ENCODE data around the gene TMEM260.

TMEM260 gene

DNA sequence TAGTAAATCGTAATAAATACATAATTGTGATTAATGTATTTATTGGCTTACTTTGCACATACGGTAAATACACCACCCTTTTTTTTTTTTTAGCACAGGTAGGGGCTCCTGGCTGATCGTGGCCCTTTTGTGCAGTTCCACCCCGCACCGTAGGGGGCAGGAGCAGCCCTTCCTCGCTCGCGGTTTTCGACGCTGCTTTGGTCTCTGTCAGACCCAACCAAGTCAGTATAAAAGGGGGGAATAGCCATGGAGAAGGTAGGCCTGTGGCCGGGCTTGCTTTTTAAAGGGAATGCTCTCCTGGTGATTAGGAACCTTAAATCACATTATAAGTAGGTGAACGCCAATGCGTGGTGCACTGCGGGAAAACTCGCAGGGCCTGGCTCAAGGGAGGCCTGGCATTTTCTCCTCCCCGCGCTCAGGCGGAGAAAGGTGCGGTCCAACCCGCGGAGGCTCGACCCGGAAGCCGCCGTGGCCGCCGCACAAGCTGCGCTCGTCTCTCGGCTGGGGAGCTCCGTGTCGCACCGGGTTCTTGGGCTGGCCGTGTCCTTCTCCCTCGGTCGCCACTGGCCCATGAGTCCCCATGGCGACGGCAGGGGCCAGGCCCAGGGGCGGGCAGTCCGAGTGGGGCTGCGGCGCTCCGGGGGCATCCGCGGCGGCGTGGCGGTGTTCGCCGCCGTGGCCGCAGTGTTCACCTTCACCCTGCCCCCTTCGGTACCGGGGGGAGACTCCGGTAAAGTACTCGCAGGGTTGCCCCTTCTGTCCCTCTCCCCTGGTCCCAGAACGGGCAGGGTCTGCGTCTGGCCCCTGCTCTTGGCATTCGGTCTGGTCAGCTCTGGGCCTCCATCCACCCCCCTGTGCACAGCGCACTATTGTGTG is at the start of gene TMEM260:
Gene TMEM260, plus strand, starts transcription at position 454 of the 876 bp plus-strand sequence. Its CDS starts 117 bp downstream, at position 571.
- peak; percentile 87 for DNase-seq

DNA sequence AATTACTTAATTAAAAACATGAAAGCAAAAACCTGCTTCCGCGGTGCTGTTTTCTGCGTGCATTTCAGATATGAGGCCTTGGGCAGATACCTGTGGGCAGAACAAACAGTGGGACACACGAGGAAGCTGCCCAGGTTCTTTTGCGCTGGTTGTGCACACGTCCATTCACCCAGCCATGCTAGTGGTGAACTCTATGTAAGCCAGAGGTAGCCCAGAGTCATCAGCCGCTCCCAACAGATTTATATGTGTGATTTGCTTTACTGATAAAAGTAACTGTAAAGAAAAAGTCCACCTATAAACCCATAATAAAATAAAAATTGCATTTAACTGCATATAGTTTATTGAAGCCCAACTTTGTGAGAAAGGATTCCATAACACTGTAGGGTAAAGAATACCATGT is 47.1 kb upstream of the TMEM260 start:
- no peak for DNase-seq

DNA sequence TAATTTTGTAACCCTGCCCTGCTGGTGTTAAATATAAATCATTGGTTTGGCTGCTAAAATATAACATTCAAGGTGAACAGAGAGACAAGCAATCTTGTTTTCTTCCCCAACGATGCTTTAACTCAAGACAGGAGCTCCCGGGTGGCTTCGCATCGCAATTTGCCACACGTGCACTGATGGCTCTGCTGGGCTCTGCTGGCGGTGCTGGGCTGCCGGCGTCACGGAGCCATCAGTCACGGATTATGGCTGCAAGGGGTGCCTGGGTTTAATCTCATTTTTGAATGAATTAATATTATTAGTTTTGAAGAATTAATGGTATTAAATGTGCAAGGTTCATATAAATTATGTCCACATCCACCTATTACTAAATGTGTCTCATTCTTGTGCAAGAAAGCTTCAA is 44.9 kb upstream of the TMEM260 start:
- no peak for DNase-seq

DNA sequence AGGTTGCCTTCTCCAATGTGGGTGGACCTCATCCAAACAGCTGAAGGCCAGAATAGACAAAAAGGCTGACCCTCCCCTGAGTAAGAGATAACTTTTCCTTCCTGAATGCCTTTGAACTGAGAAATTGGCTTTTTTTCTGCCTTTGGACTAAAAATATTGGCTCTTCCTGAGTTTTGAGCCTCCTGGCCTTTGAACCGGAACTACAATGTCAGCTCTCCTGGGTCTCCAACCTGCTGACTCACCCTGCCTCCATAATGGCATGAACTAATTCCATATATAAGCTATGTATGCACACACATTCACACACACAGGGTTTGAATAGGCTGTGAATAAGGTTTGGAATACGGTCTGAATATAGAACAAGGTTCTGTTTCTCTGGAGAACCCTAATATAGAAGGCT is 39.7 kb upstream of the TMEM260 start:
- DNase-seq = no peak

DNA sequence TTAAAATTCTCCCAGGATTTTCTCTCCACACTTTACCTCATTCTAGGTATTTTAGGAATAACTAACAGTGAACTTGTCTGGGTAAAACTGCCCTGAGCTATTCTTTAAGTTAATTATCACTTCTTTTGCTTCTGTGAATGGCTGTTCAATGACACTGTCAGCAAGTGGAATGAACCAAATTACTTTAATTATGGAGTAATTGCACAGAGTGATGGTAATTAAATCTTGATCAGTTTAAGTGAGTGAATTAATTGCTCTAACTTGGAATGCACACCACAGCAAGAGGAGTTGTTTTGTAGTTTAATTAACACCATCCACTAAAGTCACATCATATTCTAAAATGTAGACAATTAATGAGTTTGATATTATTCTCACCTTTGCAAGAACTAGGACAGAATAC is 36.2 kb upstream of the TMEM260 start:
- DNase-seq = no peak

DNA sequence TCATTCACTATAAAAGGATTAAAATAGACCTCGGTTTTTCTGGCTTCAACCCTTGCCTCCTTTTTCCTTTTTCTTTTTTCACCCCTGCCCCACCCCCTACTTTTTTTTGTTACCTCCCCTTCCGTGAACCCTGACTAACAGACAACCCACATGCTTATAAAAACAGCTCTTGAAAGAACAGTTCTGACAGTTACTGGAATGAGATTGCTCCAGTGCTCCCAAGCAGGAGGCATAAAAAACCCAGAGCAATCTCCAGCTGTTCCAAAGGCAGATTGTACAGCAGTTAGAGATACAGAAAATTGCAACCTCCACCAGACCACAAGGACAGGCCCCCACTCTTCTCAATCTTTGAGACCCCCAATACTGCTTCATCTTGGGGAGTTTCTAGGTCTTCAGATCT is 29.9 kb upstream of the TMEM260 start:
- no peak for DNase-seq

DNA sequence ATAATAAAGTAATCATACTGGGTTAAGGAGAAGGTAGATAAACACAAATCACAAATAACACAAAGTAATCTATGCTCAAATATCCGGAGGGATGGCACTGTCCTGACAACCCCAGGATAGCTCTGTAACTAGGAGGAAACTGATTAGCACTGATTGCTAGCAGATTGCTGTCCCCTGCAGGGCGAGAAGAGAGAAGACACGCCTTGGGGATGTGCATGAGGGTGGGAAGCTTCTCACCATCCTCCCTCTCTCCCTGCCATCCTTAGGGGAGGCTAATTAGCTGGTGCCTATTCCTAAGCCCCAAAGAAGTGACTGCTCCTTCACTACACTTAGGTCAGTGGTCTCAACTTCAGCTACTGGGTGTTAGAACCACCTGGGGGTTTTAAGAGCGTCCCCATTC is 27.0 kb upstream of the TMEM260 start:
- DNase-seq = no peak

DNA sequence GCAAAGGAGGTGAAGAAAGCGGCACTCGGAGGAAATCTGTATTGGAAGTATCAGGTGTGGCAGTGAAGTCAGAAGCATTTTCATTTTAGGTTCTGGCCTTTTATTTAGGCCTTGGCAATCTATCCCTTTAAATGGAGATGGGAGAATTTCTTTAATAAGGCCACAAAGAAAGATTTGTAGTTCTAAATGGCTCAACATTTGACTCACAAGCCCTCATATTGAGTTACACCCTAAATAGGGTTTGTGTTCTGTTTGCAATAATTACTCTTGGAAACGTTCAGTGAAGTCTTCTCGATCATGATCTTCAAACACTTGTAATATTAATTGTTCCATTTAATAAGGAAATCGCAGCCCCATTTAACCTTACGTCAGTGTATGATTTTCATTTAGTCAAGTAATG is 25.3 kb upstream of the TMEM260 start:
- no peak for DNase-seq

DNA sequence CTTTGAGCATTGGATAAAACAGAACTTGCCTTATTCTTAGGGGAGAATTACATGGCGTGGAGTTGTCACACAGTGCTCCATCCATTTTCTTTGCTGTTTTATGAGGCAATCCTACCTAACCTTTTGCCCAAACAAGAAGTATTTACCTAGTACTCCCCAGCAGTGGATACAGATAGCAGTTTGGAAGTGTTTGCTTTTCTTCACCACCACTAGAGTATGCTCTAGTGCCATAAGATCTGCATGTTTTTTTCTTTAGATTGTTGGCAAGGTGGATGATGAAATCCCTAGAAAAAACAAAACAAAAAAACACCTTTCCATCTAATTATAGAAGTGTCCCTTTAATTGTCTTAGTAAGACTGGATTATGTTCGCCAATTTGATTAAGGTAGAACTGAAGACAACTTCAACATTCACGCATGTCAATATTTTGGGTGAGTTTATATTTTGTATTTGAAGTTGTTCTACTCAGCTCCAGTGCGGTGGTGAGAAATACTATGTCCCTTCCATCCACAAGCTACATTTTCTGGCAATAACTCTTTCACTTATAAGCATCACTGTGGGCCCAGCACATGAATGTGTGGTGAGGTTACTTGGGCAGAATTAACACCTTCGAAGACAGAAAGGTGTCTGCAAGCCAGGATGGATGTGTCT is 23.6 kb upstream of the TMEM260 start:
- peak; percentile 25 for DNase-seq

DNA sequence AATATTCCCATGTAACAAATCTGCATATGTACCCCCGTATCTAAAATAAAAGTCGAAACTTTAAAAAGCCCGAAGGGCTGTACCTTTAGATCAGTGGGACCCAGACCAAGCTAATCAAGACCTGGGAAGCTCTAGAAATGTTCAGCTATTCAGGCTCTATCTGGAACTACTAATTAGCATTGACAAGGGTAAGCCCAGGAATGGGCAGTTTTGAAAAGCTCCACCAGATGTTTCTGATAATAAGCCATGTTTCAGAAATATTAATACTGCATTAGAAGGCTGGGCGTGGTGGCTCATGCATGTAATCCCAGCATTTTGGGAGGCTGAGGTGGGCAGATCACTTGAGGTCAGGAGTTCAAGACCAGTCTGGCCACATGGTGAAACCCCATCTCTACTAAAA is 20.4 kb upstream of the TMEM260 start:
- DNase-seq = no peak

DNA sequence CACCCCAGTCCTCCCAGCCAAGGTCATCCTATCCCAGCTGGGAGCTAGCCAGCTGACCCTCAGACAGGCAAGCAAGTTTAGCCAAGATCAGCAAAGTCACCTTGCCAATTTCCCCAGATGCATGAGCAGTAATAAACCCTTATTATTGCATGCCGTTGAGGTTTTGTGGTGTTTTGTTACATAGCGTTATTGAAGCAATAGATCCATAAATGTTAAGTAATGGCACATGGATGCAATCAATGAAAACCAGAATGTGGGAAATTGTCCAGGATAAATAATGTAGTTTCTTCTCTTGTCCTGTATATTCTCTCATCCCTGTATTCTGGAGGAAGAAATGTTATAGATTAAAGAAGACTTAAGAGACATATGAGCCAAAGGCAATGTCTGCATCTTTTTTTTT is 18.0 kb upstream of the TMEM260 start:
- DNase-seq = peak; percentile 57

DNA sequence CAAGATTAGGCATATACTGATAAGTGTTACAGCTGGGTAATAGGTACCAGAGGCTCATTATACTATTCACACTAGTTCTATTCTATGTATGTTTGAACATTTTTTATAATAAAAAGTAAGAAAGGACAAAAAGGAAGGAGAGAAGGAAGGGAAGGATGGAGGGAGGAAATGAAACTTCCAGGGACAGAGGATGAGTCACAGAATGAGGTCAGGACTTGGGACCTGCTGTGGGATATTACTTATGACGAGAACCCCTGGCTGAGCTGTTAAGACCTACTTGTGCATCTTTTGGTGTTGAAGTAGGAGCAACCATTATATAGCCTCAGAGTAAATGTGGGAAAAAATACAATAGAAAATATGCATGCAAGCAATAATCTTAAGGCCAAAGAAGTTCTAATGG is 16.7 kb upstream of the TMEM260 start:
- no peak for DNase-seq

DNA sequence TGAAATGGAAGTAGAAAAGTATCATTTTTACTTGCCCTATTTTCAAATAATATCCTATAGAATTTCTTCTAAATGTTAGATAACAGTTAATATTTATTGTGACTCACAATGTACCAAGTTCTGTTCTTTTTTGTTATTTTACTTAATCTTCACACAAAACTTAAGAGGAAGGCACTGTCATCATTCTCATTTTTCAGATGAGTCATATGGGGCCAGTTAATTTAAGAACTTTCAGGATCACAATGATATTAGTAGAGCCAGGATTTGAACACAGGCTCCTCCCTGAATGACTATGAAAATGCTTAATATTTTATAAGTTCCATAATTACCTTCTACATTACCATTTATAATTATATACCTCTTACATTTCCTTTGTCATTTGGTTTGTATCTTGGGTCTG is 10.4 kb upstream of the TMEM260 start:
- no peak for DNase-seq

DNA sequence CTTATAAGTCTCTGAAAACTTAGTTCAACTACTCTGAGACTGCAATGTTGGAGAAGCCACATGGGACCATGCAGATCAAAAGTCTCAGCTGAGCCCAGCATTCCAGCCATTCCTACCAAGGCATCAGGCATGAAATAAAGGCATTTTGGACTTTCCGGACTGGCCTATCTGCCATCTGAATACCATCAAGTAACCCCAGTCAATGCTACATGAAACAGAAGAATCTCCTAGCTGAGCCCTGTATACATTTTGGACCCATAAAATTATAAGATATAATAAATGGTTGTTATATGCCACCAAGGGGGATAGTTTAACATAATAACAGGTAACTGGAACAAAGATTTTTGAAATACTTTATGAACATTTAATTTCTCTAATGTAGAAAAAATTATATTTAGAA is 9.3 kb upstream of the TMEM260 start:
- no peak for DNase-seq

DNA sequence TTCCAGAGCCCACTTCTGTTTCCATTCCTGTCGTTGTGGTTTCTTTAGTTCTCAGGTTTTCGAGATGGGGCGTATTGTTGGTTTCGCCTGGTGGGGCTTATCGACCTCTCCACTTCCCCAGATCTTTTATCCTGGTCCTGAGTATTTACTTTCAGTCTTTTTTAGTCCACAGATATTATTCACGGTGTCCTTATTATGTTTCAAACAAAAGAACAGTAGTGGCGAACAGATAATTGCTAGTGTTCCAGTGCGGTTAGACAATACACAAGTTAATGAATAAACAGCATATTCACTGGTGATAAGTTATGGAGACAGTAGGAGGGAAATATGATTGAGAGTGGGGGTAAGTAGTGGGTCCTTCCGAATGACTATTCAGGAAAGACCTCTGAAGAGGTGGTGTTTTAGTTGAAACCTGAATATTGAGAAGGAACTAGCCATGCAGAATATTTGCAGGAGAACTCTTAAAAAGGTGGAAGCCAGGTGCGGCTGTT is 668 bp downstream of the TMEM260 start:
- DNase-seq = no peak

DNA sequence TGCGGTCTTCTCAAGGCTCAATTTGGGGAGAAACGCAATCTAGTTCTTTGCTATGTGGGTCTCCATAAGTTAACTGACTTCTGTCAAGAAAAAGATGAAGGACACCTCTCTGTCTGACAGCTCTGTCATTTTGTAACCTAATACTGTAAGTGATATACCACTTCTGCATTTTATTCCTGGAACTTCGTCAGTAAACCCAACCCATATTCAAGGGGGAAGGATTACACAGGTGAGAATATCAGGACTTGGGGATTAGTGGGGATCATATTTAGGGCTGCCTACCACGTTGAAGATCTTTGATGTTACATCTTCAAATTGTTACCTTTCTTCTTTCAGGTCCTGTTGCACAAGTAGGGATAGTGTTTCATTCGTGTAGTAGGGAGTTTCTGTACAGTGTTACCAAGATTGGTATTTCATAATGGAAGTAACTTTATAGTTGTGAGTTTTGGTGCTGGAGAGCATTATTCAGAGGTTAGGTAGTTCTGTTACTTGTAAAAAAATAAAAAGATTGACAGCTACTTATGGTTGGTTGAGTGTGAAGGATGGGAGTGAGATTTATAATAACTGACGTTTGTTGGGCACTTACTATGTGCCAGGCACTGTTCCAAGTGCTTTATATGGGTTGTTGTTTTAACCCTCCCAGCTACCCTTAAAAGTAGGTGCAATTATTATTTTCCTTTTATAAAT is 1.6 kb downstream of the TMEM260 start:
- DNase-seq = no peak

DNA sequence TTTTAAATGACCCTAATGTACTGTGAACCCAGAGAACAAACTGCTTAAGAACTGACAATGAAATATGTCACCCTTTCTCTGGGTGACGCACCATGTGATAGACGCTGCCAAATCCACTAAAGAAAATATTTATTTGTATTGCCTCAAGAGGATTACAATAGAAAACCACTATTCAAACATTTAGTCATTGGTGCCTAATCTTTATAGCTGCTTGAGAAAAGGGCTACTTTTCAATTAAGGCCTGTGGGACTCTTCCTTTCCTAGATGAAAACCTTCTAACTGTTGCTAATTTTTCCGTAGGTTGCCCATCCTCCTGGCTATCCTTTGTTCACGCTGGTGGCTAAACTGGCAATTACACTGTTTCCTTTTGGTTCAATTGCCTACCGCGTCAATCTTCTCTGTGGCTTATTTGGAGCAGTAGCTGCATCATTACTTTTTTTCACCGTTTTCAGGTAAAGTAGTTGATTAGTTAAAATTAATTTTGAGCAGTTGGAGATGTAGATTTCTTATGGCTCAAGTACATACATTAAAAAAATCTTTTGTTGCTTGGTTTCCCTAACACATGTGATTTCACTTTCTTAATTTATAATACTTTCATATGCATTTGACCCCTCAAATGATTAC is 6.0 kb downstream of the TMEM260 start:
- DNase-seq = no peak

DNA sequence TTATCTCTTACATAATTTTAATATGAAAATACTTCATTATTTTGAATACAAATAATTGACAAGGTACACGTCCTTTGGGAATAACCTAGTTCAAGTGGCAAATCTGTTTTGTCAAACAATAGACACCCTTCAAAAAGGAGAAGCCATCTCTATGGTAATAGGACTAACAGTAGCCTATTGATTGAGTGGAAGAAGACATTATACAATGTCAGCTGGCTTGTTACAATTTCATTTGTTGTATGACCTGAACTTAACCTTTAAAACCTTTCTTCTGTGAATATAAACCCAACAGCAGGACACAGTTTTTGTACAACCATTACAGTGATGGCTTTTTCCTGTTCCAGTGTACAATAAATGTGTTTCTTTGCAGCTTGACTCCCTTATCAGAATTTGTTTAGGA is 8.1 kb downstream of the TMEM260 start:
- DNase-seq = no peak

DNA sequence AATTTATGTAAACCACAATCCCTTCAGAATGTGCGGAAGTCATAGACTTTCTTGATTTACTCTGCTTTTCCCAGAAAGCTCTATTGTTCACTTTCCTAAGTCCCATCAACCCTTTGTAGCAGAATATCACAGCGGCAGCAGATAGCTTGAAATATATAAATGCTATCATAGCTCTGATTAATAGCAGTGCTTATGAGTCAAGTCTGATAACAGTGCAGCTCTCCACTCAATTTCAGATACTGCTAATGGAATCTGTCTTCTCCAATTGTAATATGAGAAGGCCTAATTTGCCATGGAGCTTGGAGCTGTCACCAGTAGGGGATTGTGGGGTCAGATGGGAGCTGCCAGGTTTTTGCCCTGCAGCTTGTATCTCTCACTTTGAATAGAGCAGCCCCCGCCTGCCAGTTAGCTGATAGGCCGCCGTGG is 10.9 kb downstream of the TMEM260 start:
- DNase-seq = no peak

DNA sequence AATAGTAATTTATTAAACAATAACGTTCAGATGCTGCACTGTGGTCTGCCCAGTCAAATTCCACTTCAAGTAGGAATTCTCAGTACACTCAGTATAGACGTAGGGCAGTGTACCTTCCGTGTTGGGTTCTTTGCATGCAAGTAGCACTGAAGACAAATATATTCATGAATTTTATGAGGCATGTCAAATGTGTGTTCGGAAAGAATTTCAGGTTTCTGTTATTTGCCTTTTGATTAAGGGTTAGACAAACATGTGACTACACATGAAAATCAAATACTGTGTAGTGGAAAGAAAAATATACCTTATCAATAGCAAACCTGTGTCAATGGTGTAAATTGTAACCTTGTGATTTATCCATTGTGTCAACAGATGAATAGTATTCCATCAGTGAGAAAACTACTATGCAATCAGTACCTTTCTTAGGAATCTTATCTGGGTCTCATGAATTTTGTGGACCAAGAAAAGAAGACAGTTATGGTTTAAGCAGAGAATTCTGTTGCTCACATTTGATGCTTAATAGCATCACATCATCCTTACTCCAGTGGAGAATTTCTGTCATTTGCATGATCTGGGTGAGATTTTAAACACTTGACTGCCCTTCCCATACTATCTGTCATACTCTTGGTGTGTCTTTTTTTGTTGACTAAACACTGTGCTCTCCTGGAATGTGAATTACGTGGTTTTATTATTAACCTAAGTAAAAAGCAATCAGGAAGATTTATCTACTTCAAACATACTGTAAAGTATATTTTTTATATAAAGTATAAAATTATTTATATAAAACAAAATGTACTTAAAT is 13.3 kb downstream of the TMEM260 start:
- no peak for DNase-seq

DNA sequence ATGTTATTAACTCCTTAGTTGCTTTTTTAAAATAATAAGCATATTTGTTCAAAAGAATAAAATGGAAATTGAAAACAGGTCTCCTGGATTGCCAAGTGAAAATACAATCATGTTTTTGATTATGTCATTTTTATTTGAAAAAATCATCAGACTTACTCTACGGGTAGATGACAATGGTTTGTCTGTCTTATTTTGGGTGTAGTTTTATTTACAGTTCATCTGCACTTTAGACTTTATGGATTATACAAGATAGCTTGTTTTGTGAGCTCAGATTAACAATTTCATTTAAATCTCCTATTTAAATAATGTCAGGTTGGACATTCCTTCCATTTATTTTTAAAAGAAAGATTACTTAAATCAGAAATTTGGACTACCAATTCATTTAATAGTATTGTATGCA is 14.8 kb downstream of the TMEM260 start:
- no peak for DNase-seq

DNA sequence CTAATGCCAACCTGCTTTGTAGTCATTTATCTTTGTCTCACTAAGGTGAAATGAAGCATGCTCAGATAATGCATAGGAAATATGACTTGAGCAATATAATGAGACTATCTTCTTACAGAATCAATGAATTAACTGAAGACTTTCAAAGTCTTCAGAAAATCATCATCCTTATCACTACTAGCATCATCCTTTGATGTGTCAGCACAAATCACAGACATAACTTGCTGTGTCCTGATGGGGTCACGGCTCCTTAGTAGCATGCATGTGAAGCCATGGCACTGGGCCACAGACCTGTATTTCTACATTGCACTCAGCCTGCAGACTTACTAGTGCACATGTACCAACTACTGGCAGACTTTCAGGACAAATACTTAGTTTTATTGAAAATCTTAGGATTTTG is 18.9 kb downstream of the TMEM260 start:
- no peak for DNase-seq
